ENCODE results near the gene FECH. TPM values are rescaled to one million over a fixed set of nuclear protein-coding genes. Genes with fewer than 3 reads are reported as not detected.
A peak's percentile ranks its signal among the peaks of the same experiment; 100 is the strongest.
"Not testable (repeated sequence)": the region's sequence is repeated elsewhere in the genome, so short reads cannot be mapped to it uniquely, and the experiment has no call there.

The FECH gene
- total RNA-seq, 3 donors from 2014 or later = 17.1 to 22.0 (median 20.4) TPM

GRCh38 chr18:57529151-57529550 is 57.4 kb downstream of the FECH start:
- DNase-seq = no peak
- ATAC-seq = no peak
- no peaks in the 10 kb centered on the region for H3K36me3 ChIP-seq (ENCODE audit: low read depth)
- TF ChIP-seq, protein P1, sequence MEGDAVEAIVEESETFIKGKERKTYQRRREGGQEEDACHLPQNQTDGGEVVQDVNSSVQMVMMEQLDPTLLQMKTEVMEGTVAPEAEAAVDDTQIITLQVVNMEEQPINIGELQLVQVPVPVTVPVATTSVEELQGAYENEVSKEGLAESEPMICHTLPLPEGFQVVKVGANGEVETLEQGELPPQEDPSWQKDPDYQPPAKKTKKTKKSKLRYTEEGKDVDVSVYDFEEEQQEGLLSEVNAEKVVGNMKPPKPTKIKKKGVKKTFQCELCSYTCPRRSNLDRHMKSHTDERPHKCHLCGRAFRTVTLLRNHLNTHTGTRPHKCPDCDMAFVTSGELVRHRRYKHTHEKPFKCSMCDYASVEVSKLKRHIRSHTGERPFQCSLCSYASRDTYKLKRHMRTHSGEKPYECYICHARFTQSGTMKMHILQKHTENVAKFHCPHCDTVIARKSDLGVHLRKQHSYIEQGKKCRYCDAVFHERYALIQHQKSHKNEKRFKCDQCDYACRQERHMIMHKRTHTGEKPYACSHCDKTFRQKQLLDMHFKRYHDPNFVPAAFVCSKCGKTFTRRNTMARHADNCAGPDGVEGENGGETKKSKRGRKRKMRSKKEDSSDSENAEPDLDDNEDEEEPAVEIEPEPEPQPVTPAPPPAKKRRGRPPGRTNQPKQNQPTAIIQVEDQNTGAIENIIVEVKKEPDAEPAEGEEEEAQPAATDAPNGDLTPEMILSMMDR (IDR thresholded peaks at IDR 0.05) = no peak
- no peaks in the 10 kb centered on the region for H3K4me1 ChIP-seq (ENCODE audit: low read depth)
- intact Hi-C loops (cut with DNase I, micrococcal nuclease) = no loop called here
- no peak overlapping the region for H3K4me3 ChIP-seq
- no peaks in the 10 kb centered on the region for H3K9me3 ChIP-seq

DNA sequence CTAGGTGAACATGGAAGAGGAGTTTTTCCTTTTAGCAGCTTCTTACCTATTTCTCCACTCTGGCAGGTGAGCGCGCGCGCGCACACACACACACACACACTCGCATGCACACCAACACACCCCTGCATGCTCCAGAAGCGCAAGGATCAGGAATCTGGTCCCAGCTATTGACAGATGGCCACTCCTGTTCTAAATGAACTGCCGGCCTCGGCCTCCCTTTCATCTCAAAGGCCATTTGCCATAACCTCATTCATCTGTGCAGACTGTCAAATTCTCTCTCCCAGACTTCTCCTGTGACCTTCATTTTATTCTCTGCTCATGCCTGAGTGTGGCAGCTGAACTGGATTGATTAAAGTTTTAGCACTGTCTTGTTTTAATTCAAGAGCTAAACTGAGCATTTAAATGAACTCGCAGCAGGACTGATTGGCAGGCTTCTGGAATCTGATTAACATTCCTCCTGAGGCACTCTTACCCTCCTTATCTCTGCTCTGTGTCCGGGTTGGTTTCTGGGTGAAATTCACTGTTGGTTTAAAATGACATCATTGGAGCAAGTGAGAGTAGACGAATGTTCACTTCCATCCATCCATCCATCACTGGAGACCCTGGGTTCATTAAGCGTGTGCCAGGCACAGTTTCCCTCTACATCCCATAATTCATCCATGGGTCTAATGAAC is 58.8 kb downstream of the FECH start:
- Histone ChIP-seq H3K4me1 (ENCODE audit: low read depth) (no peaks in the 10 kb centered on the region), H3K9me3 (no peaks in the 10 kb centered on the region), H3K36me3 (ENCODE audit: low read depth) (no peaks in the 10 kb centered on the region), H3K4me3 (no peak overlapping the region)
- ATAC-seq = no peak
- DNase-seq = no peak
- intact Hi-C loops (cut with DNase I, micrococcal nuclease) = no loop called here
- TF ChIP-seq, protein P1 (IDR thresholded peaks at IDR 0.05) = no peak

- DNase-seq (peak in 1 of 3 donors; percentile 7), ATAC-seq (peak; percentile 31)
- Histone ChIP-seq H3K9me3 (no peaks in the 10 kb centered on the region), H3K36me3 (ENCODE audit: low read depth) (no peaks in the 10 kb centered on the region), H3K4me1 (ENCODE audit: low read depth) (no peaks in the 10 kb centered on the region), H3K4me3 (no peak overlapping the region)
- TF ChIP-seq, protein P1 (IDR thresholded peaks at IDR 0.05) = no peak
- intact Hi-C loops (cut with DNase I, micrococcal nuclease) = no loop called here
Observed at GRCh38 chr18:57523171-57523956, 63.1 kb downstream of the FECH start.

DNA sequence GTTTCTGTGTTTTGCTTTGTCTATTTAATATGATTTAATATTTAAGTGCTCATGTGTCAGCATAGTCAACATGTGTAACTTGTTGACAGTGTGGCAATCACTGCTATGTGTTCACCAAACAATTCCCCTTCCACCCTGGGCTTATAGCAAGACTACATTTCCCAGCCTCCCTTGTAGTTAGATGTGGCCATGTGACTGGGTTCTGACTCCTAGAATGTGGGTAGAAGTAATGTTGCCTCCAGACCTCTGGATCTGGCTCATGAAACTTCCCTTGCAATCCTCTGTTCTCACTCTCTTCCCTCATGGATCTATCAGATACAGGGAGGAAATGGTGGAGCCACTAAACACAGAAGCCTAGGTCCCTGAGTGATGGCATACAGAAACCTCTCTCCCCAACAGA is 64.2 kb downstream of the FECH start:
- ATAC-seq = not testable (repeated sequence)

GRCh38 chr18:57519668-57520424 is 66.7 kb downstream of the FECH start:
- Histone ChIP-seq H3K36me3 (ENCODE audit: low read depth) (no peaks in the 10 kb centered on the region), H3K4me1 (ENCODE audit: low read depth) (no peaks in the 10 kb centered on the region), H3K4me3 (no peak overlapping the region), H3K9me3 (no peaks in the 10 kb centered on the region)
- DNase-seq = no peak
- ATAC-seq = no peak
- intact Hi-C loops (cut with DNase I, micrococcal nuclease) = no loop called here
- TF ChIP-seq, protein P1 (IDR thresholded peaks at IDR 0.05) = no peak

More for the DNA sequence above, 64.2 kb downstream of the FECH start:
- H3K9me3 ChIP-seq; H3K4me1 ChIP-seq (ENCODE audit: low read depth); intact Hi-C loops (cut with DNase I, micrococcal nuclease); DNase-seq; H3K4me3 ChIP-seq; H3K36me3 ChIP-seq (ENCODE audit: low read depth): not testable (repeated sequence)
